Hypothalamus (tissue), 51 donors: ENCODE measurements around the gene CYP2J2.
"Not testable (repeated sequence)": the region's sequence is repeated elsewhere in the genome, so short reads cannot be mapped to it uniquely, and the experiment has no call there.

ENCODE experiments used
- DNase-seq, 51 donors: peaks; one replicate each; lab custom pipeline; 2025; lab: John Stamatoyannopoulos, UW

Gene CYP2J2

GRCh38 chr1:59878370-59878769, 48.2 kb downstream of the CYP2J2 start:
- DNase-seq = no peak

GRCh38 chr1:59877108-59877682, 49.4 kb downstream of the CYP2J2 start:
- no peak for DNase-seq

- no peak for DNase-seq
Measured at GRCh38 chr1:59871746-59872145, 54.8 kb downstream of the CYP2J2 start.

GRCh38 chr1:59866462-59866861, 60.1 kb downstream of the CYP2J2 start:
- DNase-seq = no peak

- DNase-seq = no peak
Measured at GRCh38 chr1:59857679-59858354, 68.8 kb downstream of the CYP2J2 start.

GRCh38 chr1:59856725-59857338, 69.7 kb downstream of the CYP2J2 start:
- no peak for DNase-seq

GRCh38 chr1:59855297-59855696, 71.3 kb downstream of the CYP2J2 start:
- DNase-seq = not testable (repeated sequence)

GRCh38 chr1:59852117-59852516, 74.5 kb downstream of the CYP2J2 start:
- no peak for DNase-seq

GRCh38 chr1:59846895-59847282, 79.7 kb downstream of the CYP2J2 start:
- DNase-seq = no peak

- DNase-seq = no peak
Measured at GRCh38 chr1:59846209-59846894, 80.2 kb downstream of the CYP2J2 start.

GRCh38 chr1:59845091-59845490, 81.5 kb downstream of the CYP2J2 start:
- no peak for DNase-seq
